ENCODE results near the gene TMEM259. TPM values are rescaled to one million over a fixed set of nuclear protein-coding genes. Genes with fewer than 3 reads are reported as not detected.
"Not testable (repeated sequence)": the region's sequence is repeated elsewhere in the genome, so short reads cannot be mapped to it uniquely, and the experiment has no call there.

The TMEM259 gene
- total RNA-seq, 1 donor from 2014 or later: 43.8 TPM

DNA sequence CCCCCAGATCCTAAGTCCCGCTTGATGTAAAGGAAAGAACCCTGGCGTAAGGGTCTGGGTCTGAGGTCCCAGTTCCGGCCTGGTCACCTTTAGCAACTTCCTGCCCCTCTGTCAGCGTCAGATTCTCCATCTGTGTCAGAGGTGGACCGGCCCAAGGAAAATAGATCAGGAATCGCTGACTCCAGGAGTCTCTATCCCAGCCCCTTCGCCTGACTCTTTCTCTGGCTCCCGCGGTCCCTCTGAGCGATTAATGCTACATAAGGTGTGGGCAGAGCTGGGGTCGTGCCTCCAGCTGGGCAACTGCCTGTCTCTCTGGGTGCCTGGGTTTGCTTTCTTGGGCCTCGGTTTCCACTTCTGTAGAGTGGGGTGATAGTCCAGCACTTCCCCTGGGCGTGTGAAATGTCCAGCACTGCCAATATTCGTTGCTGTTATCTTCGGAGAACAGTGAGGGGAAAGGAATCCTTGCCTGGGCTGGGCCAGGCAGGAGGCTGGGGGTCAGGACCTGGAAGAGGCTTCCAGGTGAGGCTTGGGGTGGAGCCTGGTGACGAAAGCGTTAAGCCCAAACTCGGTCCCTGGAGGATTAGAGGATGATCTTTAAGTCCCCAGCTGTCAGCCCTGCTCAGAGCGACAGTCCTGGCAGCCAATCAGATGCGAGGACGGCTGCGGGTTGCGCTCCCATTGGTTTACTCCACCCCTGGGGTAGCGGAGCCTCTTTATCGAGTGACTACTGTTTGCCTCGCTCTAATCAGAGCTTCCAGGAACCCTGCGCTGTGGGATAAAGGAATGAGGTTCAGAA is 19.8 kb upstream of the TMEM259 start:
- peak; percentile 93 for DNase-seq (ENCODE audit: low read depth in 2 of 2)

DNA sequence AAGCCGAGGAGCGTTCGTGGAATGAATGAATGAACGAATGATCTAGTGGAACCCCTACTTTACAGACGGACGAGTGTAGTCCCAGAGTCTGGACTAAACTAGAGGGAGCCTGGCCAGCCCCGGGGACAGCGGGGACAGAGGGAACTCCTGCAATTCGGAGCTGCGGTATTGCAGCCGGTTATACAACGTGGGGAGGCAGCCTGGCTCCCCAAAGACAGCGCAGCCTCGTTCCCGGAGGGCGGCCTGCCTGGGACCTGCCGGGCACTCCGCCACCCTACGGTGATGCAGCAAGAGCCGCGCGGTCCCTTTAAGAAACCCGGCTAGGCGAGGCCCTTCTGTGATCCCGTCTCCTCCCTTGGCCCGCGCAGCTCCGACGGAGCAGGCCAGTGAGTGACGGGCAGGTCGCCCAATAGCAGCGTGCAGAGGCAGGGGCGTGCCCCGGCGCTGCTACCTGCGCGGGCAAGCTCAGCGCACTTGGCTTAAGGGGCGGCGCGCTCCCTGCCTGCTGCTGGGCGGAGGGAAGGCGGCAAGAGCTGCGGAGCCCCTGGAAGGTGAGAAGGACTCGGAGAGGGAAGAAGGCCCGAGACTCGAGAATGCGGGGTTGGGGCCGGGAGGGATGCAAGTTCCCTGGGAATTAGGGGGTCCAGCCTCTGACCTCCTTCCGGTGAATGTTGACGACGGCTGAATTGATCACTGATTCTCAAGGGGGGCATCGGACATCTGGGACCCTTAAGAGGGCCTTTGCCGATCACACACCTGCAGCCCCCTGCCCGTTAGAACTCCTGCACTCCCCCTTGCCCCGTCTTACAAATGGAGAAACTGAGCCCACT is 18.9 kb upstream of the TMEM259 start, which contains the start of gene ABCA7:
TSS of gene ABCA7 (plus strand) at position 462 of the 830 bp plus-strand sequence. CDS start 1,255 bp downstream, outside the sequence.
- peak; percentile 97 to 98 for DNase-seq (ENCODE audit: low read depth in 2 of 2)

DNA sequence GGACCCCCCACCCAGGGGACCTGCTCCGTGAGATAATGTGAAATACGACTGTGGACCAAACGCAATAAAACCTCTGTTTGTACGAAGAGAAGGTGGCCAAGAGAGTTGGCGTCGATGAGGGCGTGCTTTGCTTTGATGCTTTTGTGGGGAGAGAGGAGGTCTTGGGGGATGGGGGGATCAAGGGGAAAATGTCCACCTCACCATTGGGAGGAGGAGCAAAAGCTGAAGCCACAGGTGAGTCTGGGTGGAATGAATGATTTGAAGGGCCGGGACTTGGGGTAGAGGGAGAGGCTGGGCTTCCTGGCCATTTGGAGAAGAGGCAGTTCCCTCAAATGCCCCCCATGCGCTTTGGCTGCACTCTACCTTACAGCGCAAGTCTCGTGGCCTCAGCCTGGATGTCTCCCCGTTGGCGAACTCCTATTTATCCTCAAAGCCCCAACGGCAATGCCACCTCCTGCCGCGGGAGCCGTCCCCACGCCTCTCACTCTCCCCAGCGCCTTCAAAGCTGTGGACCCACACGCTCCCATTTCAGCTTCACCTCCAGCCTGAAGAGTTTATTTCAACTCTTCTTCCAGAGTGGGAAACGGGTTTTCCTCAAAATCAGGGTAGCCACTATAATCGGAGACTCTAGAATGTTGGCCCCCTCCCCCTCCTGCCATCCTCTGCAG is 18.2 kb upstream of the TMEM259 start:
- peak in 1 of 2 donors; percentile 41 for DNase-seq (ENCODE audit: low read depth in 2 of 2)

DNA sequence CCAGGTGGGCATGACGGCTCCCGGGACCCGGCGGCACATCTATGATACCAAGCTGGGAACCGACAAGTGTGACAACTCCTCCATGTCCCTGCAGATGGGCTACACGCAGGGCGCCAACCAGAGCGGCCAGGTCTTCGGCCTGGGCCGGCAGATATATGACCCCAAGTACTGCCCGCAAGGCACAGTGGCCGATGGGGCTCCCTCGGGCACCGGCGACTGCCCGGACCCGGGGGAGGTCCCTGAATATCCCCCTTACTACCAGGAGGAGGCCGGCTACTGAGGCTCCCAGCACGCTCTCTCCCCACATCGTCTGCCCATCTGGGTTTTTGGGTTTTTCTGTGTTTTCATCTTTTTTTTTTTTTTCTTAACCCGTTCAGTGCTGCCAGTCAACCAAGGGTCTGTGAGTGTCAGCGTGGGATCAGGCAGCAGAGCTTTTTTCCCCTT is 16.7 kb upstream of the TMEM259 start:
- DNase-seq (ENCODE audit: low read depth in 2 of 2): no peak

DNA sequence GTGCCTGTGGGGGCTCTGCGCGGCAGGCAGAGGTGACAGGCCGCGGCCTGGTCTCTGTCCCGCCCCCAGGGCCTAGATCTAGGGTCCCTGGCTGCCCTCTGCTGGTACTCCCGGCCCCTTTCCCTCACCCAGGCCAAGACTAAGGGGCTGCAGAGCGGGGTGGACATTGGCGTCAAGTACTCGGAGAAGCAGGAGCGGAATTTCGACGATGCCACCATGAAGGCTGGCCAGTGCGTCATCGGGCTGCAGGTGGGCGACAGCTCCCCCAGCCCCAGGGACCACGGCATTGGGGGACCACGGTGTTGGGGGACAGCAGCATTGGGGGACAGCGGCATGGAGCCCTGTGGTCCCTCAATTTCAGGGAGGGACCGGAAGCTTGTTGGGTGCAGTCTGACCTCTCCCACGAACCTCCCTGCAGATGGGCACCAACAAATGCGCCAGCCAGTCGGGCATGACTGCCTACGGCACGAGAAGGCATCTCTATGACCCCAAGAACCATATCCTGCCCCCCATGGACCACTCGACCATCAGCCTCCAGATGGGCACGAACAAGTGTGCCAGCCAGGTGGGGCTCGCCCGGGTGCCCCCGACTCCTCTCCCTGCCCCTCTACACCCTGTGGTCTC is 15.2 kb upstream of the TMEM259 start:
- DNase-seq (ENCODE audit: low read depth in 2 of 2): no peak

DNA sequence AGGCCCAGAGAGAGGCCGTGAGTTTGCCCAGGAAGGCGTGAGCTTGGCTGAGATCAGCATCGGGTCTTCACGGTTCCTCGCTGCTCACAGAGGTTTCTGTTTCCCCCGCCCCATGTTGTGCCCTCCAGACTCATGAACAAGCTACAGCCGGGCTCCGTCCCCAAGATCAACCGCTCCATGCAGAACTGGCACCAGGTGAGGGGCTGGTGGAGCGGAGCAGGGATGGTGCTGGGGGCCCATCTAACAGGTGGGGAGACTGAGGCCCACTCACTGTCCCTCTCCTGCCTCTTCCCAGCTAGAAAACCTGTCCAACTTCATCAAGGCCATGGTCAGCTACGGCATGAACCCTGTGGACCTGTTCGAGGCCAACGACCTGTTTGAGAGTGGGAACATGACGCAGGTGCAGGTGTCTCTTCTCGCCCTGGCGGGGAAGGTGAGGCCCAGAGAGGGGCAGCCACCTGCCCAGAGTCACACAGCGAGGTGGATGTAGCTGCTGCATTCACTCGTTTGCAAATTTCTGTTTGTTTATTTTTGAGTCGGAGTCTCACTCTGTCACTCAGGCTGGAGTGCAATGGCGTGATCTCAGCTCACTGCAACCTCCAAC is 11.4 kb upstream of the TMEM259 start:
- DNase-seq (ENCODE audit: low read depth in 2 of 2): no peak

DNA sequence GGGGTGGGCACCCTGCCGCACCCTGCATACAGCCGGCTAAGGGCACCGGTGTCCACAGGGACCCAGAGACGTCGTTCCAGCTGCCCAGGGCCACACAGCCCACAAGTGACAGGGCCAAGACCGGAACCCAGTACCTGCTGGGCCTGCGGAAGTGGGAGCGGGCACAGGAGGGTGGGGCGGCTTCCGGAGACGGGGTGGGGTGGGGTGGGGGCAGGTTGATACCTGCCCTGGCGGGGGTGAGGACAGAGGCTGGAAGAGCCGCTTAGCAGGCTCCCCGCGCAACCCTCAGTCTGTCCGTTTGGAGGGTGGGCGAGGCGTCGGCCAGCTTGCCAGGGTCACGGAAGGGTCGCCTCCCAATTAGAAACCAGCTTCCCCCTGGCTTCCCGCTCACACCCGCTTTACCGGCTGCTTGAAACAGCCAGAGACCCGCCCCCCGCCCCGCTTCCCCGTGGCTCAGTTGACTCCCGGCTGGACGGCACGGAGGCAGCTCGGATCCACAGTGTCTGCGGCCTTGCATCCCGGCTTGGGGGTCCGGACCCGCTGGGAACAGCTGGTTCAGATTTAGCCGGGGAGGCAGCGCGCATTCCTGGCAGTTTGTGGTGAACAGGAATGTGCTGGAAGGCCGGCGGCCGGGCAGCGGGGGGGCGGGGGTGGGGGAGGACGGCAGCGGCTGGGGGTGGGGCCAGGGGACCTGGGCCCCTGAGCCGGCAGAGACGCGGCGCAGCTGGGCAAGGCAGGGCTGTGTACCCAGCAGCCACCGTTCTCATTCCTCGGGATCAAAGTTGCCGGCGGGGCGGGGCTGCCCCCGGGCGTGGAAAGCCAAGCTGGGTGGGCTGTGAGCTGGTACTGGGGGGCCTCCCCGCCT is 7.4 kb upstream of the TMEM259 start:
- peak; percentile 73 to 75 for DNase-seq (ENCODE audit: low read depth in 2 of 2)

DNA sequence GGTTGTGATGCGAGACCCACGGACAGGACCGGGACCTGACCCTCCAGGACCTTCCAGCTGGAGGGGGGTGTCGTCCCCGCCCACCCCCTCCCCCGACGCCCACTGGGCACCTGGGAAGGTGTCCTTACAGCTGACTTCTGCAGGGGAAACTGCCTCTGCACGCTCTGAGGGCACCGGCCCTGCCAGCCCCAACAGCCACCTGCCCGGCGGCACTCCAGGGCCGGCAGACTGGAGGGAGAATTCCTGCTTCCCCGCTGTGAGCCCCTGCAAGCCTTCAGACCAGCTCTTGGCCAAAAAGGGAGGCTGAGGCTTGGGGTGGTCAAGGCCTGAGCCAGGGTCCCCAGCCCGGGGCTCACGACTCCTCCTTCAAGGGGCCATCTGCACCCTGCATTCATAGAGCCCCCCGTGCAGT is 6.7 kb upstream of the TMEM259 start:
- DNase-seq (ENCODE audit: low read depth in 2 of 2): no peak

DNA sequence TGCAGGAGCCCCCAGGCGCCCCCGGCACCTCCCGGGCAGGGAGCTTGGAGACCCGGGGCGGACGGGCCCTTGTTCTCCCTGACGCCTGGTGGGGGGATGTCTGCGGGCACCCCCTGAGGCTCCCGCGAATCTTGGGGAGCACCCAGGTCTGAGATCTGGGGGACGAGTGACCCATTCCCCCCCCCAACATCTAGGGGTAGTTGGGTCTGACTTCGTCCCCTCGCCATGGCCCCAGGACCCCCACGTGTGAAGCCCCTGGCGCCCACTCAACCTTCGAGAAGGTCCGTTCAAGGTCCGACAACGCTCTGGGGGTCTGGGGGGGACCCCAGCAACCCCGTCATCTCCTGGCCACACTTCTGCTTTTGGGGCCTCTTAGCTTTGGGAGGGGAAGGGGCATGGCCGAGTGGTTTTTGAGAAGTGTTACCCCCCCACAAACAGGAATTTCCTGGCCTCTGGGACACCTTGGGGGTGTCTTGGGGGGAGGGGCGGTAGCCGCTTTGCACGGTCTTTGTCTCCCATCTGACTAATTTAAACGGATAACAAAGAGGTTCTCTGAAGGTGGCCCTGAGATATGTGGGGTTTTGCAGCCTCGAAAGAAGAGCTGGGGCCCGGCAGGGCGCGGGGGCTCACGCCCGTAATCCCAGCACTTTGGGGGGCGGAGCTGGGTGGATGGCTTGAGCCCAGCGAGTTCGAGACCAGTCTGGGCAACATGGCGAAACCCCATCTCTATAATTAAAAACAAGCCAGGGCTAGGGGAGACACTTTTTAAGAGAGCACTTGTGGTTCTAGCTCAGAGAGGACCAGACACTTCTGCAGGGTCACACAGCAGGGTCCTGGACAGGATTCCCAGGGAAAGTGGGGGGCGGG is 6.1 kb upstream of the TMEM259 start:
- DNase-seq (ENCODE audit: low read depth in 2 of 2): peak in 1 of 2 donors; percentile 29

DNA sequence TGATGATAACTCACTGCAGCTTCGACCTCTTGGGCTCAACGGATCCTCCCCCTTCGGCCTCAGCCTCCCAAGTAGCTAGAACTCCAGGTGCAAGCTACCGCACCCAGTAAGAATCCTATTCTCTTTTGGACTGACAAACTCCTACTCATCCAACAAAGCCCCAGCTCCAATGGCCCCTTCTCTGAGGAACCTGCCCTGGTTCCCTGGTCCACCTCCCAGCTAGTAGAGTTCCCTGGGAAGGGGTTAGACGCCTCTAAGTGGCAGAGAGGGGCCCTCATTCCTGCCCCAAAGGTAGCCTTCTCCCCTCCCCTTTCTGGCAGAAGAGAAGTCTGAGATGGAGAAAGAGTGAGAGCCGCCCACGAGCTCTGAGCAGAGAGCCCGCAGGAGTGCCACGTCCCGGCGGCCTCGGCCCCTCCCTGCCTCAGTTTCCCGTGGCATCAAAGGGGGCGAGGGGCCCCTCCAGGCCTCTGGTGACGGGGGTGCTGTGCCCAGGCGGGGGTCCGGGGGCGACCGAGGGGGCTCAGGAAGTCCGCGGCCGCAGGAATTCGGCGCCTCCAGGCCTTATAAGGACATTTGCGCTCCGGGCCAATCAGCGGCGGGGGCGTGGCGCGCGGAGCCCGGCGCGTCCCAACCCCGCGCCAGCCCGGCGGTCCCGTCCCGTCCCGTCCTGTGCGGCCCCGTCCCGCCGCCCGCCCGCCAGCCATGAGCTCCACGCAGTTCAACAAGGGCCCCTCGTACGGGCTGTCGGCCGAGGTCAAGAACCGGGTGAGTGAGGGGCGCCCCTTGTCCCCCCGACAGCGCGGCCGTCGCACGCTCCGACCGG is 5.2 kb upstream of the TMEM259 start, which contains the start of gene CNN2:
TSS of gene CNN2 (plus strand) at position 649 of the 823 bp plus-strand sequence. CDS start at position 703, 54 bp downstream.
- DNase-seq (ENCODE audit: low read depth in 2 of 2): peak; percentile 79 to 88

DNA sequence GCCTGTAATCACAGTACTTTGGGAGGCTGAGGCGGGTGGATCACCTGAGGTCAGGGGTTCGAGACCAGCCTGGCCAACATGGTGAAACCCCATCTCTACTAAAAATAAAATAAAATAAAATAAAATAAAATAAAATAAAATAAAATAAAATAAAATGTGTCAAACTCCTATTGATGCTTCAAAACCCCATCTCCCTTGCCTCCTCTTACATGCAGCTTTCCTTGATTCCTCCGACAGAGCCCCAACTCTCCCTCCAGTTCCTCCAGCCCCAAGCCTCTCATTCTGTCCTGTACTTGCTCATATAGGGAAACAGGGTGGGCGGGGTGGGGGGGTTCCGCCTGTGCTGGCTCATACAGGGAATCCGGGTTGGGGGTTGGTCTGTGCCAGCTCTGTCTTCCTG is 4.2 kb upstream of the TMEM259 start:
- DNase-seq (ENCODE audit: low read depth in 2 of 2): not testable (repeated sequence)

DNA sequence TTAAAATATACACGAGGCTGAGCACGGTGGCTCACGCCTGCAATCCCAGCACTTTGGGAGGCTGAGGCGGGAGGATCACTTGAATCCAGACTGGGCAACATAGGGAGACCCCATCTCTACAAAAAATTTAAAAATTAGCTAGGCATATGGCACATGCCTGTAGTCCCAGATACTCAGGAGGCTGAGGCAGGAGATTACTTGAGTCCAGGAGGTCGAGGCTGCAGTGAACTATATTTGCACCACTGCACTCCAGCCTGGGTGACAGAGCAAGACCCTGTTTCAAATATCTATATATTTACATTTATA is 2.9 kb upstream of the TMEM259 start:
- DNase-seq (ENCODE audit: low read depth in 2 of 2): not testable (repeated sequence)

DNA sequence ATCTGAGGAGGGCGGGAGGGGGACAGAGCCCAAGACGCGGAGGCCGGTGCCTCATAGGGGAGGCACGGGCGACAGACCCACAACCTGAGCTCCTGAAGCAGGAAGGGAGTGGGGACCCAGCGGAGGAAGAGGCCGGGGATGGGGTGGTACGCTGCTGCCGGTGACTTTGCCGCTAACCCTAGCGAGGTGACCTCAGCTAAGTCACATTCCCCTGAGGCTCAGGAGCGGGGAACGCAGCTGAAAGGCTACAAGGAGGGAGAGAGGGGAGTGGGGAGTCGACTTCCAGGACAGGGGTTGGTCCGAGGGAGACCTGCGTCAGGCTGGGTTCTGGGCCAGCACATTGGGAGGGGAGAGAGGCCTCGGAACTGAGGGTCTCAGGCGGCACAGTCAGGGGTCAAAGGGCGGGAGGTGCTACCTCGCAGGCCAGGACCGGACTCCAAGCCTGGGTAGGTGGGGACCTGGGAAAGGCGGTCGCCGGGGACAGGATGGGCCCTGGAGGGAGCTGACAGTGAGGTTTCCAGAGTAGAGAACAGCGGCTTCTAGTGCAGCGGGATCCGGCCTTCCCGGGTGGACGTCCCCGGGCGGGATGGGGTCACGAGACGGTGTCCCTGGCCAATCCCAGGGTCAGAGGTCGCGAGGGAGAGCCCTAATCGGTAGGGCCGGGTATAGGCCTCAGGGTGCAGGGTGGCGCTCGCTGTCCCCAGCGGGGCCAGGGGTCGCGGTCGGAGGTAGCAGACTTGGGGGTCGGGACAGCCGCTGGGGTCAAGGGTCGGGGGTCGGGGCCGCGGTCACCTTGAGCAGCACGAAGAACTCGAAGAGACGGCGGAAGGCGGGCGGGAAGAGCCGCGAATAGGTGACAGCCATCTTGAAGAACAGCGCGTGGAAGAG is 699 bp downstream of the TMEM259 start:
- DNase-seq (ENCODE audit: low read depth in 2 of 2): peak in 1 of 2 donors; percentile 28

DNA sequence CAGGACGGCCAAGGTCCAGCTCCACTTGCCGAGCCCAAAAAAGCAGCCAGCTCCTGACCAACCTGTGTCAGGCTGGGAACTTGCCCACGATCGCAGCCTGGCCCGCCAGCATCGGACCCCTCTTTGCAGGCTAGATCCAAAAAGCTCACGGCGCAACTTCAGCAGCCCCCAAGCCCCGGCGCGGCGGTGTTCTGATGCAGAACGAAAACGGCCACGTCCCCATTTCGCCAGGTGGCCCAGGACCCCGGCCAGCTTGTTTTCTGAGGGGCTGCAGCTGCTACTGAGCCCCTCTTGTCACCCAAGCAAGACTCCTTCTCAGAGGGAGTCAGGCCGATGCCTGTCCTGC is 1.3 kb downstream of the TMEM259 start:
- no peak for DNase-seq (ENCODE audit: low read depth in 2 of 2)

DNA sequence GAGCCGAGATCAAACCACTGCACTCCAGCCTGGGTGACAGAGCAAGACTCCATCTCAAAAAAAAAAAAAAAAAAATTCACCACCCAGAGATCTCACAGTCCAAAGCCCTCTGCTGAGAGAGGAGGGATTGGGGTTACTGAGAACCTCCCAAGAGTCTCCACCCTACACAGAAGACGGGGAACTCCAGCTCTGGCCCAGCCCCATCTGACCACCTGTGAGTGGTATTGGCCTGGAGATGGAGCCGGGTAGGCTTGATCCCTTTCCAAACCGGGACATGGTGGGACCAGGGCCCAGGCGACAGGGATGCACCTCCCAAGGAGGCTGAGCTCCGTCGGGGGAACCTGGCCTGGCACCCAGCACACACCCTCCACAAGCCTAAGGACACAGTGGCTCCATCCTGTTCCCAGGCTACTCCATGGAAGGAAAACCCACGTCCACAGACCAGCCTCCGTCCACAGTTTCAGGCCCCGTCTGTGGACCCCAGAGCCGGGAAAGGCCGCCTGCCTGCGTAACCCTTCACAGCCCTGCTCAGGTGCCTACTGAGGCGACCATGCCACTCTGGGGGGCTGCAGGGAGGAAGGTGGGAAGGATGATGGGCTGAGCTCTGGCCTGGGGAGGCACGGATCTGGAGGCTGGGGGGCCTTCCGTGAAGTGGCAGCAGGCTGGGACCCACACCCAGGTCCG is 1.8 kb downstream of the TMEM259 start:
- no peak for DNase-seq (ENCODE audit: low read depth in 2 of 2)

DNA sequence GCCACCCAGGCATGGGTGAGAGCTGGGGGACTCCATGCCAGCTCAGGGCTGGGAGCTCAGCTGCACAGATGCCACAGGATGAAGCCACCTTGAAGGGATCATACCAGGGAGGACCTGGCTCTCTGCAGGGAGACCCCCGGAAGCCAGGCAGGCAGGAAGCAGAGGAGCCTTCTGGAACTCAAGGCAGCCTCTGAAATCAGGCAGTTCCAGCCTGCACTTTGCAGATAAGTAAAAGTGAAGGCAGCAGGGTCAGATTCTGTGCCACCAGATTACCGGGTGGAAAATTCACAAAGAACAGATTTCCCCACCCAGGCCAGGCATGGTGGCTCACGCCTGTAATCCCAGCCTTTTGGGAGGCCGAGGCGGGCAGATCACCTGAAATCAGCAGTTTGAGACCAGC is 2.5 kb downstream of the TMEM259 start:
- no peak for DNase-seq (ENCODE audit: low read depth in 2 of 2)

DNA sequence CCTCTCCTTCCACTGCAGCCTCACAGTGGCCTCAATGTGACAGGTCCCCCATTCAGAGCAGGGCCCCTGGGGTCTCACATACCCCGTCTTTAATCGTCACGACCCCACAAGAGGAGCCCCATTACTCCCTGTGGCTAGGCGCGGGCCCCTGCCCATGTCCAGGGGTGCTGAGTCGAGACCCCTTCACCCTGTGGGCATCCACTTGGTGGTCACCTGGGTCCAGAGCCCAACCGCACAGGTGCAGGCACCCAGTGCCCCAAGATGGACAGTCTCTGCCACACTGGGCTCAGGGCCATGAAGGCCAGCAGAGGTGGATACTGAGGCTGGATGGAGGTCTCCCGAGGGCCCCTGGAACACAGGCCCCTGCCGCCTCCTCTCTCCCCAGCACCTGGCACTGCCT is 3.0 kb downstream of the TMEM259 start:
- DNase-seq (ENCODE audit: low read depth in 2 of 2): no peak

All from lung microvascular endothelial cell (primary cell).